Right forelimb (tissue), 1 donor: ENCODE measurements around the gene CDC37L1.
"Not testable (repeated sequence)": the region's sequence is repeated elsewhere in the genome, so short reads cannot be mapped to it uniquely, and the experiment has no call there.

Experiments used
- DNase-seq: peaks from one replicate; pipeline ENCODE4 v3.0.0-alpha.2; 2018

Gene CDC37L1

DNA sequence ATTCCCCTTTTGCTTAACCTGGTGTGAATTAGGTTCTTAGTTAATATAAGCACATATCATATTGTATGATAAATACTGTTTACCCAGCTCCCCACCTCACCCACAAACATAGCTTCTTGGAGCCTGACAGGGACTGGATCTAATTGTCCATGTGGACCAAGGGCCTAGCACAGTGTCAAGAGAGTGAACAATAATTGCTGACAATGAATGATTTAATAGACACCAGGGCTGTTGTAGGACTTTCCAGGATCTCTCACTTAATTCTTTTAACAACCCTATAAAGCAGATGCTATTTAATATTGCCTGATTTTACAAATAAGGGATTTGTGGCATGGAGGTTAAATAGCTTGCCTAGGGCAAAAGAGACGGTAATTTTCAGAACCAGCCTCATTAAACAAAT, 36.8 kb downstream of the CDC37L1 start:
- DNase-seq, result no peak

- no peak for DNase-seq
Observed at GRCh38 chr9:4717815-4718214, 38.4 kb downstream of the CDC37L1 start.

DNA sequence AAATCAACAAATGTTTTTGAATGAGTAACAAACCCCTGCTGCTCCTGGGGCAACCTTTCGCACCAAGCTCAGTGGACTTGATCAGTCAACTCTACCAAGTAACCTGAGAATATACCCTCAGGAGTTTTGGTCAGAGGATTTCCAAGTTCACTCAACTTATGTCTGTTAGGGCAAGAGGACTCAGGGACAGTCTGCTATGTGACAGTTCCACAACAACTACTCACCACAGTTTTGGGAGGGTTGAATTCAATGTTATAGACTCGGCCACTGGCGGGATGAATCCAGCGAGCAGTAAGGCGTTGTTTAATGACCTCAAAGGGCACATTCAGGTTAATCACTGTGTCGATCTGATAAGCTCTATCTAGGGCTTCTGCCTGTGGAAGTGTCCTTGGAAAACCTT, 39.5 kb downstream of the CDC37L1 start:
- DNase-seq, result no peak

DNA sequence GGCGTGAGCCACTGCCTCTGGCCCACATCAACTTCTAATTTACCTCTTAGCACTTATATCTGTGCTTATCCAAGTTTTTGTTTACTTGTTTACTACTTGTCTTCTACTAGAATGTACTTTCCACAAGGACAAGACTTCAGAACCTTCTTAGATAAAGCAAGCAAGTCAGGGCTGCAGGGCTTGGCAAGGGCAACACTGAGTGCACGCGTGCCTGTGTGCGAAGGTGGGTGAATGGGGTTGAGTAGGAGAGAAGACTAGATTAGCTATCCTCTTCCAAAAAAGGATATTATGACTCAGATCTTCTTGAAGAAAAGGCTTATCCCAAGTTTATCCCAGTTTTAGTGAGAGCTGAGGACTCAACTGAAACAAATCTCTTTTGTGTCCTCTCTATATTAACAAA, 42.4 kb downstream of the CDC37L1 start:
- DNase-seq, result no peak

DNA sequence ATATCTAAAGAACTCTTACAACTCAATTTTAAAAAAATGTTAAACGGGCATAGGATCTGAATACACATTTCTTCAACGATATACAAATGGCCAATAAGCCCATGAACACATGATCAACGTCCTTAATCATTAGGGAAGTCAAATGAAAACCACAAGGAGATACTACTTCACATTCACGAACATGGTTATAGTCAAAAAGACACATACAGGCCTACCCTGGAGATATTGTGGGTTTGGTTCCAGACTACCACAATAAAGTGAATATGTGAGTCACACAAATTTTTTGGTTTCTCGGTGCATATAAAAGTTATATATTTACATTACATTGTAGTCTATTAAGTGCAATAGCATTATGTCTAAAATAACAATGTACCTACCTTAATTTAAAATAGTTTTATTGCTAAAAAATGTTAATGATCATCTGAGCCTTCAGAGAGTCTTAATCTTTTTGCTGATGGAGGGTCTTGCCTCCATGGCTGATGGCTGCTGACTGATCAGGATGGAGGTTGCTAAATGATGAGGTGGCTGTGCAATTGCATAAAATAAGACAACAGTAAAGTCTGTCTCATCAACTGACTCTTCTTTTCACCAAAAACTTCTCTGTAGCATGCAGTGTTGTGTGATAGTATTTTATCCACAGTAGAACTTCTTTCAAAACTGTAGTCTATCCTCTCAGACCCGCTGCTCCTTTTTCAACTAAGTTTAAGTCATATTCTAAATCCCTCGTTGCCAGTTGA, 46.5 kb downstream of the CDC37L1 start:
- no peak for DNase-seq

GRCh38 chr9:4727593-4727992, 48.2 kb downstream of the CDC37L1 start:
- no peak for DNase-seq

- no peak for DNase-seq
Observed at GRCh38 chr9:4732890-4733289, 53.5 kb downstream of the CDC37L1 start.

- no peak for DNase-seq
Observed at GRCh38 chr9:4734150-4734549, 54.8 kb downstream of the CDC37L1 start.

GRCh38 chr9:4738866-4739586, 59.7 kb downstream of the CDC37L1 start:
- DNase-seq, result no peak

- no peak for DNase-seq
Observed at GRCh38 chr9:4739587-4740387, 60.4 kb downstream of the CDC37L1 start.

DNA sequence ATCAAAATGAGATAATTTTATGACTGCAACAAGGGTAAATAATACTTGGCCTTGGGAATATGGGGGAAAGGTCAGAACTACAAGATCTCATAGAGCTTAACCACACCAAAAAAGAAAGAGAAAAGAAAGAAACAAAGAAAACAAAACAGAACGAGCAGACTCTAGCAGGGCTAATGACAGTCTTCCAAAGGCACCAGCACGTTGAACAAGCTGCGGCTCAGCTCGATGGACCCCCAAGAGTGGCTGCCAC, 60.9 kb downstream of the CDC37L1 start:
- DNase-seq, result no peak

DNA sequence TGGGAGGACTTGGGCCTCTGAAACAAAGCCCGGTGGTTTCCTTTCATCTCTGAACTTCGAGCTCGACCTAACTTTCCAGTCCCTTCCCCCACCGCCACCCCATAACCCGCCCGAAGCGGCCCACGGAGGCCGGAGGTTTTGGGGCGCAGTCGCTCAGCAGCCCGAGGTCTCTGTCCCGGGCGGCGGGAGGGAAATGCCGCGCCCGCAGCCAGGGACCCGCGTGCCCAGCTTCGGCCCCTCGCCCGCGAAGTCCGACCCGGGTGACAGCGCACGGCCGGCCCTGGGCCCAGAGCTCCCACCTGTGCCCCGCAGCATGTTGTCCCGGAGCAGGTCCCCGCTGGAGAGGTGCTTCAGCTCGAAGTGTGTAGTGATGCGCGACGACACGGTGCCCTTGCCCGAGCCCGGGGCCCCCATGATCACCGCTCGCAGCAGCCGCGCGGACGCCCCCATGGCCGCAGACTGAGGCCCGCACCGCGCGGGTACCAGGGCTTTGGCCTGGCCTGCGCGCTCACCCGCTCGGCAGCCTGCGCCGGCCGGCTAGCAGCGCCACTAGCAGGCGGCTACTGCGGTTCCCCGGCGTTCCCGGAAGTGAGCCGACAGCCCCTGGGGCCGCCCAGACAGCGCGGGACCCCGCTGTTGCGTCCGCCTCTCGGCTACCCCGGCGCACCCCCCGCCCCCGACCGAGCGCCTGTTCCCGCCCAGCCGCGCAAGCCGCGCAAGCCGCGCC, 61.4 kb downstream of the CDC37L1 start, which contains the start of gene AK3:
AK3 (minus strand) TSS at position 565 of the 727 bp plus-strand sequence; CDS start at position 450, 115 bp downstream.
- peak; percentile 92 for DNase-seq

- peak; percentile 60 for DNase-seq
Observed at GRCh38 chr9:4741365-4742089, 62.2 kb downstream of the CDC37L1 start.

DNA sequence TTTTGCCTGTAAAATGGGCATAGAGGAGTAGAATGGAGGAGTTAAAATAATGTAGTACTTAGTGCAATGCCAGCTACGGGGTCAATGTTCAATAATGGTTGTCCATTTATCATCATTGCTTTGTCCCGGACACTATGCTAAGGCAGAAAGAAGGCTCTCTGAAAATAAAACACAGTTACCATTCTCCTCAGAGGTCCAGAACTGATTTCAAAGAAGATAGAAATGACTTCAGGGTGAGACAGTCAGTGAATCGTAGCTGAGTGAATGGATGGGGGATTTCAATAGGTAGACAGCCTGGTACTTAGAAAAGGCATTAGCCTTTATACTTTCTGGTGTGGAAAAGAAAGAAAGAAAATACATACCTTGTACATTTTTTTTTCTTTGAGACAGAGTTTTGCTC, 62.9 kb downstream of the CDC37L1 start:
- no peak for DNase-seq

- no peak for DNase-seq
Observed at GRCh38 chr9:4743131-4743875, 63.9 kb downstream of the CDC37L1 start.

DNA sequence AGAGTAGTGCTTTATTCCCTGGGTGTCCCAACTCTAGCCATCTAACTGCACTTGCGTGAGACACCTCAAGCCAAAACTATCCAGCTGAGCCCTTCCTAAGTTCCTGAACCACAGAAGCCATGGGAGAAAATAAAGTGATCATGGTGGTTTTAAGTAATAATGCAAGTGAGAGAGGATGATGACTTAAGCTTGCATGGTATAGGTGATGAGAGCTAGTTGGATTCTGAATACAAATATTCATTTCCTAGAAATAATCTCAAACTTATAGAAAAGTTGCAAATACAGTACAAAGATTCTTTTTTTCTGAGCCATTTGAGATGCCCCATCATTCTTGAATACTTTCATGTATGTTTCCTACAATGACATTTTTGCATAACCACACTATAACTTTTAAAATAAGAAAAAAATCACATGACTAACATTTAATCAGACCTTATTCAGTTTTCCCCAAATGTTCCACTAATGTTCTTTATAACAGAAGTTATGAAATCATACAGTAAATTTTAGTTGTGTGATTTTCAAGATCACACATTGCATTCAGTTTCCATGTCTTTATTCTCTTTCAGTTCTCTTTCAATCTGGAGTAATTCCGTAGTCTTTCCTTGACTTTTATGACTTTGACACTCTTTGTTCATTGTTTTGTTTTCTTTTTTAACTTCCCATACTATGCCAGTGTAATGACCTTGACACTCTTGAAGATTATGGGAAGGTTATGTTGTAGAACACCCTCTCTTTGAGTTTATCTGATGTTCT, 67.1 kb downstream of the CDC37L1 start:
- DNase-seq, result no peak

DNA sequence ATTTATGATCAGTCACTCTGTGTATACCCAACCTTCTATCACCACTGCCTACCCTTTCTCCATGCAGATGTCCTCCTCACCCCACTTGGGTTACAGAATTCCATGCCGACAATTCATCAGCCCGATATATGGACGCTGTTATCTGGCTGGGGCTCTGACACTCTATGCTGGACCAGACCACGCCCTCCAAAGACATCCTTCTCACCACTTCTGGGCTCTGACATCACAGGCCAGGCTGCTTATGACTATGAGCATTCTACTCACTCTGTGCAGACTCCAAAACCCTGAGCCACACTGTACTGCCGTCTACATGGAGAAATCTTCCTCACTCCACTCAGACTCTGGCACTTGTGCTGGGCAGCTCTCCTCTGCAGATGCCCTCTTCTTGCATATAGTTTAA, 69.2 kb downstream of the CDC37L1 start:
- no peak for DNase-seq

DNA sequence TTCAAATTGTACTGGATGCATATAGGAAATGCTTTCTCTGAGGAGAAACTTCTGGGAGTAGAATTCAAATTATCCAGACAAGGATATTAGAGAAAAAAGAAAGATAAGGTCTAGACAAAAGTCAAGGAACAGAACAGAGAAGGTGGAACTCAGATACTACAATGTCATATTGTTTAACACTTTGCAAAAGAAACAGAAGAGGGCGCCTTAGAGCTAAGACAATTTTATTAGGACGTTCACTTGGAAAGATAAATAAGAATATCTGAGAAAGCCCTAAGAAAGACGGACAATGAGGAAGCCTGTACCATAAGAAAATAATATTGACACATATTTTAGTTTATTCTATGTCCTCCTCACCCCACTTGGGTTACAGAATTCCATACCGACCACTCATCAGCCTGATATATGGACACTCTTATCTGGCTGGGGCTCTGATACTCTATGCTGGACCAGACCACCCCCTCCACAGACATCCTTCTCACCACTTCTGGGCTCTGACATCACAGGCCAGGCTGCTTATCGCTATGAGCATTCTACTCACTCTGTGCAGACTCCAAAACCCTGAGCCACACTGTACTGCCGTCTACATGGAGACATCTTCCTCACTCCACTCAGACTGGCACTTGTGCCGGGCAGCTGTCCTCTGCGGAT, 70.8 kb downstream of the CDC37L1 start:
- DNase-seq, result no peak

DNA sequence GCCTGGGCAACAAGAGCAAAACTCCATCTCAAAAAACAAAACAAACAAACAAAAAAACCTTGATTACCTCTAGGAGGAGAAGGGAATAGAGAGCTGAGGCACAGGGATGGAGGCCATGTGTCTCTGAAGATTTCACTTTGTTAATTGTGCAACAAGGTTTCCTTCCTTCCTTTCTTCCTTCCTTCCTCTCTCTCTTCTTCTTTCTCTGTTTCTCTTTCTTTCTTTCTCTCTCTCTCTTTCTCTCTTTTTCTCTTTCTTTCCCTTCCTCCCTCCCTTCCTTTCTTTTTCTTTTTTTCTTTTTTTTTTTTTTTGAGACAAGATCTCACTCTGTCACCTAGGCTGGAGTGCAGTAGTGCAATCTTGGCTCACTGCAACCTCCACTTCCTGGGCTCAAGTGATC, 75.2 kb downstream of the CDC37L1 start:
- DNase-seq, result not testable (repeated sequence)

DNA sequence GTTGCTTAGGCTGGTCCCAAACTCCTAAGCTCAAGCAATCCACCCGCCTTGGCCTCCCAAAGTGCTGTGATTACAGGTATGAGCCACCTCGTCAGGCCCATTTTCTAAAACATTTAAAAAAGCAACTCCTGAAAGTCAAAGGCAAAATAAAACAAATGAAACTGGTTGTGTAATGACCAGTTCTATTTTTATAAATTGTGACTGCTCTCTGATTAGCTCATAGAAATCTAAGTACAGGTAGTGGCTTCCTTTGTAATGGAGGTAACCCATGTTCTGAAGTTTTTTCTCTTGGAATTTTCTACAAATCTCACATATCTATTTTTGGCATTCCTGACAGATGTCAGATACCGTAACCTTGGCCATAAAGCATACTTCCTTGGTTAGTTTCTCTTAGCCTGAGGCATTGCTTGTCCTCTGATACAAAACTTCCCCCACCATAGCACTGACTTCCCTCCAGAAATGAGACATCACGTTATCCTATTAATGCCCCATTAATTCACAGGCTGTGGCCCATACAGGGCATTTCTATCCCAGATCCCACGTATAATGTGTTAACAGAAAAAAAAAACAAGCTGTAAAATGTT, 75.7 kb downstream of the CDC37L1 start:
- DNase-seq, result no peak
